ENCODE measurements around the gene TSPAN14.
"Not testable (repeated sequence)": the region's sequence is repeated elsewhere in the genome, so short reads cannot be mapped to it uniquely, and the experiment has no call there.

TSPAN14 gene

DNA sequence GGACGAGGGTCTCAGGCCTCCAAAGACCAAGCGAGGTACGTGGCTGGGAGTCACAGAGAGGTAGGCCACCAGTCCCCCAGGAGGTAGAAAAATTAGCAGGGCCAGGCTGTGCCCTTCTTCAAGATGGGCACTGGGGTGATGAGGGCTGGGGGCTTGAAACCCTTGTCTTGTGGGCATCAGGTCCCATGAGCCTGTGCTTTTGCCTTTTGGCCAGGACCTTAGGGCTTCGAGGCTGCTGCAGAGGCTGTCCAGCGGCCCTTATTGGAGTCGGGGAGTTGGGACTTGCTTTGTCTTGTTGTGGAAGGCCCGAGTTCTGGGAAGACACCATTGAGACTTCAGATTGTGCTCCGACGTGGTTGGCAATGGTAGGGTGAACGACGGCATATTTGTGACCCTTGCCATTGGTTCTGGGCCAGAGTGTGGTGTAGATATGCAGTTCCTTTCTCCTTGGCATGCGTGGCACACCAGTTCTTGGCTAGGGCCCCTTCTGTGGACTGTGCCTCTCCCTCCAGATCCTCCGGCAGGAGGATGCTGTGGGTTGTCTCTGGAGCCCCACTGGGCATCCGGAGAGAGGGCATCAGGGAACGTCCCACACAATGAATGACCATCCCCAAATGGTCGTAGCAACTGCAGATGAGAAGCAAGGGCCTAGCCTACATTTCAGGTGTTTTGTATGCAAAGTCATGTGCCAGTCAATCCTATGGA, 84.5 kb downstream of the TSPAN14 start:
- no peak for DNase-seq (ENCODE audit: low read depth in 1 of 2, low spot score in 1 of 2)
- in situ Hi-C loops (cut with HindIII; ENCODE audit: low pct_unique_long_range_greater_than_20kb, low sequenced_read_pairs) = no loop called here
- TF ChIP-seq JUND (IDR thresholded peaks at IDR 0.05; ENCODE audit: low read depth) = no peak

DNA sequence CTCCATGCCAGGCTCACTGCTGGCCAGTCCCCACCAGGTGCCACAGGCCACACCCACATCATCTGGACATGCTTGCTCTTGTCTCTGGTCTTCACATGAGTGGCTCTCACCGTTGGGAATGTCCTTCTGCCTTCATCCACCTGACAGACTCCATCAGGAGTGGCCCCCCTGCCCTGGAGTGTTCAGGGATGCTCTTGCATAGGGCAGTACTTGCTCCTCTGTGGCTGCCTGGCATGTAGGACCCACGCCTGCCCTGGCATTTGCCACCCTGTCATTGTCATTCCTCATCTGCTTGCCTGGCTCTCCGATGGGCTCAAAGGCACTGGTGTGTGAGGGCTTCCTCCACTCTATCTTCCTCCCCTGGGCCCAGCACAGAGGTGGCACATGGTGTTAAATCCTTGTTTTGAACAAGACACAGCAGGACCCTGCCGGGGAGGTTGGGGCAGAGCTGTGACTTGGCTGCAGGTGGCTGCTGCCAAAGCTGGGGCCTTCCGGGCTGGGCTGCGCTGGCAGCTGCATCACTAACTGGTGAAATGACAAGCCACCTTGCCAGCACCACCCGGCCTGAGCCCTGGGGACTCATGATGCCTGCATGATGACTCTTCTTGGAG, 85.4 kb downstream of the TSPAN14 start:
- TF ChIP-seq JUND (IDR thresholded peaks at IDR 0.05; ENCODE audit: low read depth) = no peak
- in situ Hi-C loops (cut with HindIII; ENCODE audit: low pct_unique_long_range_greater_than_20kb, low sequenced_read_pairs) = no loop called here

DNA sequence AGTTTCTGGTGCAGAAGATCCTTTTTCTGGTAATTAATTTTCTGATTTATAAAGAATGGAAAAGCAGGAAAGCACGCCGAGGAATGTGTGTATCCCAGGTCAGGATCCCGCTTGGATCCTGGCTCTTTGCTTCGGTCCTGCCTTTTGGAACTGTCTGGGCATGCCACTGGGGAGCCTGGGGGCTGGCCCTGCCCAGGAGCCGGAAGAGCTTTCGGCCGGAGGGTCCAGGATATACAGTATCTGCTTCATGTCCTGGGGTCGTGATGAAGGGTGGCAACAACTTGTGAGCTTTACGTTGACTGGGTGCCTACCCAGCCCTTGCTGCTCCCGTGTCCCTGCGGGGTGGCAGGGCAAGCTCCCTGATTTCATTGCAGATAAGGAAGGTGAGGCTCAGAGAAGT, 86.0 kb downstream of the TSPAN14 start:
- DNase-seq (ENCODE audit: low read depth in 1 of 2, low spot score in 1 of 2) = no peak
- no peak for TF ChIP-seq JUND (IDR thresholded peaks at IDR 0.05; ENCODE audit: low read depth)
- in situ Hi-C loops (cut with HindIII; ENCODE audit: low pct_unique_long_range_greater_than_20kb, low sequenced_read_pairs) = no loop called here

More for the DNA sequence above, 85.4 kb downstream of the TSPAN14 start:
- no peak for DNase-seq (ENCODE audit: low read depth in 1 of 2, low spot score in 1 of 2)

DNA sequence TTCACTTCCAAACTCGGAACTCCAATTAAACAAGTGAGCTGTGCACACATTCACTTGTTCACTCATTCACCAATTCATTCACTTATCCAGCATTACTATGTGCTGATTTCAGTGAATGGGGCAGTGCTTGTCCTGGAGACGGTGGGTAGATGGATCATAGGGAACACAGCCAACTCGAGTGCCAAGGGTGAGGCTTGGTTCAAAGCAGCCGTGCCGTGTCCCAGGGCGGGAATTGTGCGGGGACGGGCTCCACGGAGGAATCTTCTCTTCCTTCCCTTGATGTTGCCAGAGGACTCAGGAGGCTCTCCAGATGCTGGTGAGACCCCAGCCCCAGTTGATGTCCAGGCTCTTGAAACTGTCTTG, 86.5 kb downstream of the TSPAN14 start:
- TF ChIP-seq JUND (IDR thresholded peaks at IDR 0.05; ENCODE audit: low read depth) = no peak

DNA sequence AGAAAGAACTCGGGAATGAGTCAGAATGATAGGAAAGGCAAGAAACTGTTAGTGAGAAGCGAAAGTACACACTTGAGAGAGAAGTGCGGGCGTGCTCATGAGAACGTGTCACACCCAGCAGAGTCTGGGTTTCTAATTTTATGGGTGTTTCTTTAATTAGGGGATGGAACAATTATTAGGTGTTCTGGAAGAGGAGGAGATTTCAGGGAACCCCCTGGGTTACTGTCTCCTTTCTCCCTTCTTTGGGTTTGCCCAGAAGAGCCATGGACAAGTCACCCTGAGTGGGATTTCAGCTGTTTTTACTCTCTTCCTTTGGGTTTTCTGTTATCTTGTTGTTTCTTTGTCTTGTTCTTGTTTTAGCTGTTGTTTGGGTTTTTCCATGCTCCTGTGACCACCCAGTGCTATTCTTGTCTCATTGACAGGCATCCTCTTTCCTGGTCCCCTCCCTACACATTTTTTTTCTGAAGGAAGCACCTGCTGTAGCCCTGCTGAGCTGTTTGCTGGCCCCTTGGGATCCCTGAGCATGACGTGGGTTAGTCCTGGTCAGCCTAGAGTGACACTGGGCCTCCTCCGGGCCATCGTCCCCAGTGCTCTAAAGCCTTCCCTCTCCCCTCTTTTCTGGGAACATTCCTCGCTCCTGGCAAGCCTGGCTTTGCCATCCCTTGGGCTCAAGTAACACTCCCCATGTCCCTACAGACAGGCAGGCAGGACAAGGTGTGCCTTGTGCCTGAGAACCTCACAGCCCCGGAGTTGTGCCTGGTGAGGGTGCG, 87.1 kb downstream of the TSPAN14 start:
- DNase-seq (ENCODE audit: low read depth in 1 of 2, low spot score in 1 of 2) = no peak
- no peak for TF ChIP-seq JUND (IDR thresholded peaks at IDR 0.05; ENCODE audit: low read depth)
- in situ Hi-C loops (cut with HindIII; ENCODE audit: low pct_unique_long_range_greater_than_20kb, low sequenced_read_pairs) = no loop called here

More for the DNA sequence above, 86.5 kb downstream of the TSPAN14 start:
- no peak for DNase-seq (ENCODE audit: low read depth in 1 of 2, low spot score in 1 of 2)
- in situ Hi-C loops (cut with HindIII; ENCODE audit: low pct_unique_long_range_greater_than_20kb, low sequenced_read_pairs) = no loop called here

DNA sequence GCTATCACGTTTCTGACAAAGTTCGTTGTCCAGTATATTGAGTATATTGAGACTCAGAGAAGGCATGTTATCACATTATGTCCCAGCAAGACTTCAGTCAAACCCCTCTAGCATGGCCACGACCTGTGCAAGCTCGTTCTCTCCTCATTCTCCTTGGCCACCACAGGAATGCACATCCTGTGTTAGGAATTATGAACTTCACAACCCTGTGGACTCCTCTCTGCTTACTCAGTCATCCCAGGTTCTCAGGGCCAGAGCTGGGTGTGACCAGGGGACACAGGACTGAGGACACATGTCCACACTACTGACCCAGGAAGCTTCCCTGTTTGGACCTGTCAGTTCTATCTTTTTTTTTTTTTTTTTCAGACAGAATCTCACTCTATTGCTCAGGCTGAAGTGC, 87.9 kb downstream of the TSPAN14 start:
- TF ChIP-seq JUND (IDR thresholded peaks at IDR 0.05; ENCODE audit: low read depth) = no peak
- in situ Hi-C loops (cut with HindIII; ENCODE audit: low pct_unique_long_range_greater_than_20kb, low sequenced_read_pairs) = no loop called here
- DNase-seq (ENCODE audit: low read depth in 1 of 2, low spot score in 1 of 2) = peak in 1 of 2 experiments; percentile 18

DNA sequence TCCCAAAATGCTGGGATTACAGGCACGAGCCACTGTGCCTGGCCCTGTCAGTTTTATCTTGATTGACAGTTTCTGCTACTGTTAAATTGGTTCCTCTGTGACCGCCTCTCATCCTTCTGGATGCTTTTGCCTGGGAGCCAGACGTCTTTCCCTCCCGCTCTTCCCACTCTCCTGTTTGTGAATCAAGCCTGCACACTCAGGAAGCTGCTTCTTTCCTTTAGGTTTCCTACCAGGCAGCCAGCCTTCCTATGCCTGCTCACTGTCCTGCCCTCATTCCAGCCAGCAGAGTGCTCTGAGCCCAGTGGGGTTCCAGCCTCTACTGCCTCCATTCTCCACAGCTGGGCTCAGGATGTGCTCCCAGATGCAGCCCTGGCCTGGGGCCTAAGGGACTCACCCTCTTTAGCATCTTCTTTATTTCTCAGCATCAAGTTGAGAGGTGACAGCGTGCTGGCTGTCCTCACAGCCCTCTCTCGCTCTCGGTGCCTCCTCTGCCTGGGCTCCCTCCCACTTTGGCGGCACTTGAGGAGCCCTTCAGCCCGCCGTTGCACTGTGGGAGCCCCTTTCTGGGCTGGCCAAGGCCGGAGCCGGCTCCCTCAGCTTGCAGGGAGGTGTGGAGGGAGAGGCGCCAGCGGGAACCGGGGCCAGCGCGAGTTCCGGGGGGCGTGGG, 88.7 kb downstream of the TSPAN14 start:
- TF ChIP-seq JUND (IDR thresholded peaks at IDR 0.05; ENCODE audit: low read depth) = no peak
- no peak for DNase-seq (ENCODE audit: low read depth in 1 of 2, low spot score in 1 of 2)
- in situ Hi-C loops (cut with HindIII; ENCODE audit: low pct_unique_long_range_greater_than_20kb, low sequenced_read_pairs) = no loop called here

DNA sequence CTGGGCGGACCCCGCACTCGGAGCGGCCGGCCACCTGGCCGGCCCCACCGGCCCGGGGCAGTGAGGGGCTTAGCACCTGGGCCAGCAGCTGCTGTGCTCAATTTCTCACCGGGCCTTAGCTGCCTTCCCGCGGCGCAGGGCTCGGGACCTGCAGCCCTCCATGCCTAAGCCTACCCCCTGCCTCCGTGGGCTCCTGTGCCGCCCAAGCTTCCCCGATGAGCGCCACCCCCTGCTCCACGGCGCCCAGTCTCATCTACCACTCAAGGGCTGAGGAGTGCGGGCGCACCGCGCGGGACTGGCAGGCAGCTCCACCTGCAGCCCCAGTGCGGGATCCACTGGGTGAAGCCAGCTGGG, 89.2 kb downstream of the TSPAN14 start:
- in situ Hi-C loops (cut with HindIII; ENCODE audit: low pct_unique_long_range_greater_than_20kb, low sequenced_read_pairs); DNase-seq (ENCODE audit: low read depth in 1 of 2, low spot score in 1 of 2): not testable (repeated sequence)

DNA sequence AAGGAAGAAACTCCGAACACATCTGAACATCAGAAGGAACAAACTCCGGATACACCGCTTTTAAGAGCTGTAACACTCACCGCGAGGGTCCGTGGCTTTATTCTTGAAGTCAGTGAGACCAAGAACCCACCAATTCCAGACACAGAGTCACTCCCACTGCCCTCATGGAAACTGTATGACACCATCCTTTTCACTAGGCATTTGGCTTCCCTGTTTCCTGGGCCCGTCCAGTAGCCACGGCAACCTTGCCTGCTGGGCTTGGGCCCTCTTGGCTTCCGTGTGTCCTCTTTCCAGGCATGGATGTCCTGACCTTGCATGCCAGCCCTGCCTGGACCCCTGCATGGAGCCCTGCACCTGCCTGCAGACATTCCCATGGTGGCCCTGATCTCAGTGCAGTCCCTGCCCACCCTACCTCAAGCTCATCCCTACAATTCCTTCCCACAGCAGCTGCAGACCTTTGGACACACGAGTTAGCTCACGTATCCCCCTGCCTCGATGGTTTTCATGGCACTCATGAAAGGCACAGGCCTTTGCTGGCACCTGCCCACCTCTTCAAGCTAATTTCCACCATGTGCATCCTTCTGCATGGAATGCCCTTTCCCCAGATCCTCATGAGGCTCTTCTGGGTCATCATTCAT, 90.3 kb downstream of the TSPAN14 start:
- in situ Hi-C loops (cut with HindIII; ENCODE audit: low pct_unique_long_range_greater_than_20kb, low sequenced_read_pairs) = no loop called here
- DNase-seq (ENCODE audit: low read depth in 1 of 2, low spot score in 1 of 2) = no peak
- no peak for TF ChIP-seq JUND (IDR thresholded peaks at IDR 0.05; ENCODE audit: low read depth)

DNA sequence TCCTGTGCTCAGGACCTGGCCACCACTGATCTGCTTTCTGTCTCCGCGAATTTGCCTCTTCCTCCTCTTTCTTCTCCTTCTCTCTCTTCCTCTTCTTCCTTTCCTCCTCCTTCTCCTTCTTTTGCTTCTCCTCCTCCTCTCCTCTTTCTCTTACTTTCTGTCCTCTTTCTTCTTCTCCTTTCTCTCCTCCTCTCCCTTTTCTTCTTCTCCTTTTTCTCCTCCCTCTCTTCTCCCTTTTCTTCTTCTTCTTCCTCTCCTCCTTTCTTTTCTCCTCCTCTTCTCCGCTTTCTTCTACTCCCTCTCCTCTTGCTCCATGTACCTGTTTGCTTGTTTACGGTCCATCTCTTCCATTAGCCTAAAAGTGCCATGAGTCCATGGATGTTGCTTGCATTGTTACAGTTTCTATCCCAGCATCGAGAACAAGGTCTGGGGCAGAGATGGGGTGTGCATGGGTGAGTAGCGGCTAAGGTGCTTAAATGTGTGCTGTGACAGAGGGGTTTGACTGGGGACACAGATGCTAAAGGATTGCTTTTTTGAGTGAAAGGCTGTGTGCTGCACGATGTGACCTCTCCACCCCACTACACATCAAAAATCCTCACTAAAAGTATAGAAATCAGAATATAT, 91.3 kb downstream of the TSPAN14 start:
- in situ Hi-C loops (cut with HindIII; ENCODE audit: low pct_unique_long_range_greater_than_20kb, low sequenced_read_pairs) = no loop called here
- TF ChIP-seq JUND (IDR thresholded peaks at IDR 0.05; ENCODE audit: low read depth) = no peak
- DNase-seq (ENCODE audit: low read depth in 1 of 2, low spot score in 1 of 2) = no peak

DNA sequence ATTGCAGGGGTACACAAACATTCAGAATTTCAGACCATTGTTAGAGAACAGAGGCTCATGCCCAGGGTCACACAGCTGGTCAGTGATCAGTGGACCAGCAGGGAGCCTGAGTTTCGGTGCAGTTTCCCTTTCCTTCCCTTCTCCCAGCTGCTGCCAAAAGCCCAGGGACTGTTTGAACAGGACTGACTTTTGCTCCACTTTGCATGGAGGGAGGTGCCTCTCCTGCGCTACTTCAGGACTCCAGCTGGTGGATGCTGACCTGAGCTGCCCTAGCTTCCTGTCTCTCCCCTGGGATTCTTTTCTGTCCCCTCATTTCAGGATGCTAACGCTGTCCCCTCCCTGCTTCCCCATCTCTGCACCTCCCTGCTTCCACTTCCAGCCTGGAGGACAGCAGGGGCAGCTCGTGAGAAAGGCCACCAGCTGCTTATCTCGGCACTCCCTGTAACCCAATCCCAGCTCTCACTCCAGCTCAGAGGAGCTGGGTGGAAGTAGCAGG, 98.1 kb downstream of the TSPAN14 start:
- TF ChIP-seq JUND (IDR thresholded peaks at IDR 0.05; ENCODE audit: low read depth) = no peak
- no peak for DNase-seq (ENCODE audit: low read depth in 1 of 2, low spot score in 1 of 2)
- in situ Hi-C loops (cut with HindIII; ENCODE audit: low pct_unique_long_range_greater_than_20kb, low sequenced_read_pairs) = no loop called here

DNA sequence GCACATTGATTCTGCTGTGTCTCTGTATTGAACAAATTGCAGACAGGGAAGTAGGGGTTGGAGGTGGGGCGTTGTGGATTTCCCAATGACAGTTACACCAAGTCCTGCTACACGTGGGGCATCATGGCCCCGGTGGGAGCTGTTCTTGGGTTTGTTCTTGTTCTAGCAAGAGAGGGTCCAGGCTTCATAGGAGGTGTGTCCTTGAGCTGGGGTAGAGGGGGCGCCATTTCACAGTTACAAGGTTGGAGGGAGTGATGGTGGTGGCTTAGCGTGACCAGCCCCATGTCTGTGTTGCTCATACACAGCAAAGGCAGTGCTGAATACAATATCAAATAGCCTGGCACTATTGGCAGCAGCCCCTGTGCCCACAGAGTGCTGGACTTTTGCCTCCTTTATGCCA, 99.3 kb downstream of the TSPAN14 start:
- TF ChIP-seq JUND (IDR thresholded peaks at IDR 0.05; ENCODE audit: low read depth) = no peak
- in situ Hi-C loops (cut with HindIII; ENCODE audit: low pct_unique_long_range_greater_than_20kb, low sequenced_read_pairs) = no loop called here

More for the DNA sequence above, 99.3 kb downstream of the TSPAN14 start:
- DNase-seq (ENCODE audit: low read depth in 1 of 2, low spot score in 1 of 2) = no peak

Measured in T47D (cell line).